H1 (cell line): Measurements from ENCODE around the gene SH3BP2. TPM values are rescaled to one million over a fixed set of nuclear protein-coding genes. Genes with fewer than 3 reads are reported as not detected.
A peak's percentile ranks its signal among the peaks of the same experiment; 100 is the strongest.

Experiments
- ASH2L ChIP-seq: fragments of 200-600, 300-600 bp; sonication (generic); IDR thresholded peaks from one replicate; pipeline ENCODE4 v1.7.1; 2017; ENCODE audit warnings: low read length
- BRCA1 ChIP-seq: IDR thresholded peaks from 2 replicates; pipeline ENCODE4 v1.6.1; 2012; ENCODE audit warnings: low read depth, low read length, improper control_type of control experiment
- CHD2 ChIP-seq: IDR thresholded peaks from 2 replicates; pipeline ENCODE4 v1.6.1; 2012; ENCODE audit warnings: low read length, improper control_type of control experiment
- CREB1 ChIP-seq: IDR thresholded peaks from 2 replicates; pipeline ENCODE4 v1.6.1; 2012; ENCODE audit warnings: inconsistent platforms
- E2F6 ChIP-seq: IDR thresholded peaks from 2 replicates; pipeline ENCODE4 v1.6.1; 2012; ENCODE audit warnings: inconsistent platforms
- EZH2 ChIP-seq: fragments of 200-600 bp; sonication (generic); IDR thresholded peaks from 2 replicates; pipeline ENCODE4 v1.7.1; 2012; ENCODE audit warnings: low read depth, mild to moderate bottlenecking, moderate library complexity, low read length, inconsistent platforms; ENCODE audit not compliant: severe bottlenecking
- GABPA ChIP-seq: IDR thresholded peaks from 2 replicates; pipeline ENCODE4 v1.6.1; 2011; ENCODE audit warnings: mild to moderate bottlenecking, low read length, moderate library complexity, borderline replicate concordance; ENCODE audit not compliant: insufficient read depth
- JUND ChIP-seq: IDR thresholded peaks from 2 replicates; pipeline ENCODE4 v1.6.1; 2011; ENCODE audit warnings: mild to moderate bottlenecking, improper control_type of control experiment, low read length
- KDM4A ChIP-seq: IDR thresholded peaks from one replicate; pipeline ENCODE4 v1.7.1; 2012; ENCODE audit warnings: low read depth, mild to moderate bottlenecking, moderate library complexity, low read length, inconsistent platforms; ENCODE audit not compliant: severe bottlenecking
- MAFK ChIP-seq: IDR thresholded peaks from 2 replicates; pipeline ENCODE4 v1.6.1; 2012; ENCODE audit warnings: low read depth, mild to moderate bottlenecking, improper control_type of control experiment, low read length
- NANOG ChIP-seq: IDR thresholded peaks from 2 replicates; pipeline ENCODE4 v1.6.1; 2011; ENCODE audit warnings: low read length, low read depth, mild to moderate bottlenecking, inconsistent platforms; ENCODE audit not compliant: insufficient read depth, poor library complexity, severe bottlenecking
- POLR2AphosphoS5 ChIP-seq: IDR thresholded peaks from 2 replicates; pipeline ENCODE4 v1.6.1; 2011; ENCODE audit warnings: low read depth, low read length
- SAP30 ChIP-seq: fragments of 300-600 bp; sonication (generic); IDR thresholded peaks from 2 replicates; pipeline ENCODE4 v1.7.1; 2012; ENCODE audit warnings: low read length, moderate library complexity, mild to moderate bottlenecking, inconsistent platforms; ENCODE audit not compliant: insufficient read depth, insufficient replicate concordance
- SIX5 ChIP-seq: IDR thresholded peaks from 2 replicates; pipeline ENCODE4 v1.6.1; 2011; ENCODE audit warnings: mild to moderate bottlenecking, low read depth, low read length
- SP1 ChIP-seq: IDR thresholded peaks from 2 replicates; pipeline ENCODE4 v1.6.1; 2011; ENCODE audit warnings: low read depth, low read length
- SP4 ChIP-seq: IDR thresholded peaks from 2 replicates; pipeline ENCODE4 v1.6.1; 2012; ENCODE audit warnings: low read length, inconsistent platforms
- SRF ChIP-seq: IDR thresholded peaks from 2 replicates; pipeline ENCODE4 v1.6.1; 2011; ENCODE audit warnings: mild to moderate bottlenecking, low read depth, low read length, moderate library complexity
- TEAD4 ChIP-seq: IDR thresholded peaks from 2 replicates; pipeline ENCODE4 v1.6.1; 2012; ENCODE audit warnings: low read depth, low read length, inconsistent platforms, mixed read lengths
- USF2 ChIP-seq: IDR thresholded peaks from 2 replicates; pipeline ENCODE4 v1.6.1; 2011; ENCODE audit warnings: low read length, improper control_type of control experiment
- YY1 ChIP-seq: IDR thresholded peaks from 2 replicates; pipeline ENCODE4 v1.6.1; 2011; ENCODE audit warnings: low read depth, mild to moderate bottlenecking, low read length
- polyA plus RNA-seq, 7 experiments: library from polyadenylated mRNA; depleted of rRNA in 3 of 7; stranded (reverse) in 5 of 7; unstranded in 2 of 7; fragments of >200 nt in 5 of 7; fragments of 200-250 nt in 2 of 7; gene quantifications; 1 replicate in 5 of 7; 2 replicates in 1 of 7; 4 replicates in 1 of 7; pipeline versions ENCODE4 v1.2.1 to v1.2.3, GENCODE V29; 2011 to 2013; ENCODE audit warnings: missing spikeins in 2 of 7, mixed read lengths in 2 of 7
- total RNA-seq: library from RNA; stranded (reverse); fragmentation: NEBNext Ultra II Directional; extraction: Animal tissue kit (Norgen Biotek cat#: 25700); gene quantifications from 2 replicates; pipeline ENCODE4 v1.2.1, GENCODE V29; 2021

The SH3BP2 gene
- total and polyA plus RNA-seq, 2 of the 8 experiments (the other 6 are each of a cell fraction or from before 2014, with no cell fraction given): 27.4 to 31.4 TPM

GRCh38 chr4:2755821-2756690 lies 36.8 kb upstream of the SH3BP2 start, which contains the start of gene TNIP2 (continued):
- TF ChIP-seq SAP30 (no peak), MAFK (no peak), BRCA1 (no peak), E2F6 (peak; percentile 59; the same call in 1 of the 2 replicates), POLR2AphosphoS5 (no peak; the same call in 1 of the 2 replicates), SRF (no peak), KDM4A (peak; percentile 63), GABPA (0 out of 2 replicates have a peak, but pooled peaks have one; percentile 15), CREB1 (peak; percentile 7; the same call in 1 of the 2 replicates), SIX5 (no peak), YY1 (0 out of 2 replicates have a peak, but pooled peaks have one; percentile 34), TEAD4 (peak; percentile 84), ASH2L (peak; percentile 30), SP4 (no peak), NANOG (no peak), USF2 (no peak), SP1 (no peak), JUND (no peak), EZH2 (no peak), CHD2 (no peak)
- TF ChIP-seq, all 59 proteins: peak for 17
